Measurements from ENCODE around the gene MAN2B1. TPM values are rescaled to one million over a fixed set of nuclear protein-coding genes. Genes with fewer than 3 reads are reported as not detected.

The MAN2B1 gene
- total and polyA plus RNA-seq, 2 of the 13 experiments (the other 11 are each of a cell fraction or from before 2014, with no cell fraction given): 23.6 to 23.8 TPM

GRCh38 chr19:12696366-12697335 is 30.1 kb upstream of the MAN2B1 start, which contains the start of gene FBXW9 (continued):
- TF ChIP-seq KLF13 (CRISPR knock-in tag; IDR thresholded peaks at IDR 0.05) (no peak), ZBED4 (CRISPR knock-in tag; IDR thresholded peaks at IDR 0.05; ENCODE audit: borderline replicate concordance) (no peak), ZSCAN21 (CRISPR knock-in tag; IDR thresholded peaks at IDR 0.05; ENCODE audit: borderline replicate concordance) (no peak; the same call in 1 of the 2 replicates), ZNF800 (CRISPR knock-in tag; IDR thresholded peaks at IDR 0.05) (0 out of 2 replicates have a peak, but pooled peaks have one; percentile 49), ZNF75D (CRISPR knock-in tag; IDR thresholded peaks at IDR 0.05; ENCODE audit: borderline replicate concordance) (no peak), ZFP41 (CRISPR knock-in tag; IDR thresholded peaks at IDR 0.05; ENCODE audit: borderline replicate concordance) (no peak), MXI1 (IDR thresholded peaks at IDR 0.05; ENCODE audit: borderline replicate concordance, low read depth, low read length) (peak; percentile 97; the same call in 2 of the 3 replicates), CEBPG (CRISPR knock-in tag; IDR thresholded peaks at IDR 0.05) (peak; percentile 50), ZNF530 (CRISPR knock-in tag; IDR thresholded peaks at IDR 0.05; ENCODE audit: low read depth) (no peak), GZF1 (CRISPR knock-in tag; IDR thresholded peaks at IDR 0.05) (no peak), MXD1 (CRISPR knock-in tag; IDR thresholded peaks at IDR 0.05) (peak; percentile 92; the same call in 1 of the 2 replicates), ZBTB39 (CRISPR knock-in tag; IDR thresholded peaks at IDR 0.05) (no peak), ZNF549 (CRISPR knock-in tag; IDR thresholded peaks at IDR 0.05) (no peak), ZNF224 (CRISPR knock-in tag; IDR thresholded peaks at IDR 0.05) (peak; percentile 36; the same call in 1 of the 2 replicates), SNAI1 (CRISPR knock-in tag; IDR thresholded peaks at IDR 0.05; ENCODE audit: borderline replicate concordance) (0 out of 2 replicates have a peak, but pooled peaks have one; percentile 41), MNT (IDR thresholded peaks at IDR 0.05) (no peak), ZNF563 (CRISPR knock-in tag; IDR thresholded peaks at IDR 0.05) (peak; percentile 74; the same call in 1 of the 2 replicates), ZMAT3 (CRISPR knock-in tag; conservative IDR thresholded peaks at IDR 0.05) (no peak)

Data from HepG2 (cell line).